GM23248 (cell line): ENCODE data around the gene HACE1.
"Not testable (repeated sequence)": the region's sequence is repeated elsewhere in the genome, so short reads cannot be mapped to it uniquely, and the experiment has no call there.

ENCODE experiments used
- EZH2 ChIP-seq: fragments of 200-600 bp; sonication (generic); IDR thresholded peaks from 2 replicates; pipeline ENCODE4 v1.6.1; 2018; ENCODE audit warnings: antibody characterized with exemption, mild to moderate bottlenecking; ENCODE audit not compliant: insufficient read depth, poor library complexity, severe bottlenecking
- EZH2phosphoT487 ChIP-seq: fragments of 200-600 bp; sonication (generic); IDR thresholded peaks from 2 replicates; pipeline ENCODE4 v1.6.1; 2018; ENCODE audit warnings: antibody characterized with exemption, moderate library complexity, mild to moderate bottlenecking, low read depth; ENCODE audit not compliant: insufficient read depth

DNA sequence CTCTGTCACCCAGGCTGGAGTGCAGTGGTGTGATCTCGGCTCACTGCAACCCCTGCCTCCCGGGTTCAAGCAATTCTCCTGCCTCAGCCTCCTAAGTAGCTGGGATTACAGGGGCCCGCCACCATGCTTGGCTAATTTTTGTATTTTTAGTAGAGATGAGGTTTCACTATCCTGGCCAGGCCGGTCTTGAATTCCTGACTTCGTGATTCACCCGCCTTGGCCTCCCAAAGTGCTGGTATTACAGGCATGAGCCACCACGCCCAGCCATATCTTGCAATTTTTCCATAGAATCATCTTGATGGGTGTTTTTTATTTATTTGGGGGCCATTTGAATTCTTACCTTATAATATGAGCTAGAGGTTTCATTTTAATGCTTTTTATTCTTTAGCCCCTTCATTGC is 39.2 kb upstream of the HACE1 start:
- not testable (repeated sequence) for TF ChIP-seq EZH2, EZH2phosphoT487
